ENCODE data around the gene TSPAN18.

TSPAN18 gene

GRCh38 chr11:44708009-44708408, 18.8 kb upstream of the TSPAN18 start:
- no peak for DNase-seq
- no peak for TF ChIP-seq CTCF (IDR thresholded peaks at IDR 0.05)
- Mint-ChIP-seq H3K4me3 (no peak overlapping the region), H3K27ac (no peak overlapping the region), H3K27me3 (ENCODE audit: low read depth, poor library complexity) (peaks cover 5% of the 10 kb centered on the region), H3K9me3 (peaks cover 9% of the 10 kb centered on the region), H3K4me1 (peaks cover 47% of the 10 kb centered on the region), H3K36me3 (ENCODE audit: low read depth) (no peaks in the 10 kb centered on the region)

- Mint-ChIP-seq H3K27me3 (ENCODE audit: low read depth, poor library complexity) (peaks cover 2% of the 10 kb centered on the region), H3K36me3 (ENCODE audit: low read depth) (no peaks in the 10 kb centered on the region), H3K9me3 (peaks cover 8% of the 10 kb centered on the region), H3K4me3 (no peak overlapping the region), H3K4me1 (peaks cover 52% of the 10 kb centered on the region), H3K27ac (no peak overlapping the region)
- DNase-seq, result no peak
- no peak for TF ChIP-seq CTCF (IDR thresholded peaks at IDR 0.05)
Observed at GRCh38 chr11:44708523-44709280, 18.1 kb upstream of the TSPAN18 start.

- DNase-seq, result no peak
- Mint-ChIP-seq H3K4me3 (no peak overlapping the region), H3K9me3 (peaks cover 6% of the 10 kb centered on the region), H3K27ac (no peak overlapping the region), H3K4me1 (peaks cover 56% of the 10 kb centered on the region), H3K27me3 (ENCODE audit: low read depth, poor library complexity) (peaks cover 2% of the 10 kb centered on the region), H3K36me3 (ENCODE audit: low read depth) (no peaks in the 10 kb centered on the region)
- no peak for TF ChIP-seq CTCF (IDR thresholded peaks at IDR 0.05)
Observed at GRCh38 chr11:44709281-44709562, 17.5 kb upstream of the TSPAN18 start.

- no peak for DNase-seq
- Mint-ChIP-seq H3K36me3 (ENCODE audit: low read depth) (no peaks in the 10 kb centered on the region), H3K9me3 (peaks cover 6% of the 10 kb centered on the region), H3K27me3 (ENCODE audit: low read depth, poor library complexity) (peaks cover 2% of the 10 kb centered on the region), H3K27ac (no peak overlapping the region), H3K4me3 (no peak overlapping the region), H3K4me1 (peaks cover 62% of the 10 kb centered on the region)
- TF ChIP-seq CTCF (IDR thresholded peaks at IDR 0.05), result no peak
Observed at GRCh38 chr11:44709966-44710365, 16.8 kb upstream of the TSPAN18 start.

GRCh38 chr11:44711113-44711786, 15.5 kb upstream of the TSPAN18 start:
- DNase-seq, result peak; percentile 70
- H3K4me1 Mint-ChIP-seq, result peaks cover 70% of the 10 kb centered on the region
- H3K36me3 Mint-ChIP-seq (ENCODE audit: low read depth), result no peaks in the 10 kb centered on the region
- no peak for TF ChIP-seq CTCF (IDR thresholded peaks at IDR 0.05)
- H3K4me3 Mint-ChIP-seq, result peak overlapping the region; percentile 28
- H3K27ac Mint-ChIP-seq, result peak overlapping the region; percentile 96
- H3K27me3 Mint-ChIP-seq (ENCODE audit: low read depth, poor library complexity), result peaks cover 5% of the 10 kb centered on the region
- H3K9me3 Mint-ChIP-seq, result peaks cover 6% of the 10 kb centered on the region

Measured in nephron progenitor cell (in vitro differentiated cells).